Thoracic aorta (tissue), 2 donors: ENCODE measurements around the gene IWS1. TPM values are rescaled to one million over a fixed set of nuclear protein-coding genes. Genes with fewer than 3 reads are reported as not detected.

Experiments used
- ATAC-seq: fragments of 150-250 bp; one replicate; pipeline ENCODE4 v1.8.0; 2017; ENCODE audit warnings: low read depth; ENCODE audit not compliant: insufficient number of reproducible peaks, low FRiP score
- DNase-seq: peaks from one replicate; pipeline ENCODE4 v3.0.0-alpha.2; 2020; ENCODE audit warnings: low spot score
- H3K27ac ChIP-seq, 2 donors: fragments of 200-600 bp; sonication (generic); 1 replicate in 1 of 2; 2 replicates in 1 of 2; pipeline ENCODE4 v1.5.1; 2016; ENCODE audit warnings: mild to moderate bottlenecking in 2 of 2, moderate library complexity in 2 of 2
- H3K27me3 ChIP-seq: fragments of 200-600 bp; sonication (generic); replicated peaks from 2 replicates; pipeline ENCODE4 v1.6.0; 2016; ENCODE audit warnings: mild to moderate bottlenecking; ENCODE audit not compliant: insufficient read depth
- H3K36me3 ChIP-seq: fragments of 200-600 bp; sonication (generic); one replicate; pipeline ENCODE4 v1.5.1; 2016
- H3K4me1 ChIP-seq, 2 donors: fragments of 200-600 bp; sonication (generic); 1 replicate in 1 of 2; 2 replicates in 1 of 2; pipeline versions ENCODE4 v1.5.1 to v1.6.0; 2016; ENCODE audit warnings: low read depth in 2 of 2, mild to moderate bottlenecking in 1 of 2; ENCODE audit not compliant: control insufficient read depth in 1 of 2
- H3K4me3 ChIP-seq: fragments of 200-600 bp; sonication (generic); 2 replicates; pipeline ENCODE4 v1.5.1; 2016; ENCODE audit warnings: mild to moderate bottlenecking
- H3K9me3 ChIP-seq: fragments of 200-600 bp; sonication (generic); 2 replicates; pipeline ENCODE4 v1.5.1; 2016
- CTCF ChIP-seq: fragments of 200-600 bp; sonication (generic); IDR thresholded peaks from one replicate; pipeline ENCODE4 v1.5.1; 2019; ENCODE audit warnings: antibody characterized with exemption
- total RNA-seq, 2 donors: library from RNA; depleted of rRNA; stranded (reverse); fragments of >200 nt; gene quantifications; one replicate each; pipeline versions ENCODE4 v1.1.0 to v1.2.3, GENCODE V29; 2016

IWS1 gene
- total RNA-seq, 2 donors from 2014 or later, result 43.2 to 54.0 TPM

- H3K36me3 ChIP-seq, result no peaks in the 10 kb centered on the region
- ATAC-seq (no peak), DNase-seq (no peak)
- H3K4me3 ChIP-seq, result no peak overlapping the region
- no peaks in the 10 kb centered on the region for H3K27me3 ChIP-seq
- peaks cover 10% of the 10 kb centered on the region for H3K9me3 ChIP-seq
- H3K4me1 ChIP-seq, result no peaks in the 10 kb centered on the region
- no peak overlapping the region for H3K27ac ChIP-seq
- TF ChIP-seq CTCF, result no peak
Observed at GRCh38 chr2:127437781-127438726, 88.2 kb downstream of the IWS1 start.

GRCh38 chr2:127437056-127437455 is 89.2 kb downstream of the IWS1 start:
- Histone ChIP-seq H3K9me3 (peaks cover 10% of the 10 kb centered on the region), H3K36me3 (no peaks in the 10 kb centered on the region), H3K4me1 (no peaks in the 10 kb centered on the region), H3K27me3 (no peaks in the 10 kb centered on the region), H3K27ac (no peak overlapping the region), H3K4me3 (no peak overlapping the region)
- no peak for DNase-seq
- TF ChIP-seq CTCF, result no peak
- no peak for ATAC-seq

- no peaks in the 10 kb centered on the region for H3K4me1 ChIP-seq
- no peaks in the 10 kb centered on the region for H3K27me3 ChIP-seq
- H3K36me3 ChIP-seq, result no peaks in the 10 kb centered on the region
- no peaks in the 10 kb centered on the region for H3K9me3 ChIP-seq
- ATAC-seq (no peak), DNase-seq (no peak)
- no peak overlapping the region for H3K4me3 ChIP-seq
- H3K27ac ChIP-seq, result no peak overlapping the region
- no peak for TF ChIP-seq CTCF
Observed at GRCh38 chr2:127434515-127434914, 91.8 kb downstream of the IWS1 start.

GRCh38 chr2:127431408-127432023 is 94.8 kb downstream of the IWS1 start:
- Histone ChIP-seq H3K4me1 (no peaks in the 10 kb centered on the region), H3K27me3 (no peaks in the 10 kb centered on the region), H3K27ac (no peak overlapping the region), H3K4me3 (no peak overlapping the region), H3K9me3 (no peaks in the 10 kb centered on the region), H3K36me3 (no peaks in the 10 kb centered on the region)
- ATAC-seq (no peak), DNase-seq (no peak)
- TF ChIP-seq CTCF, result no peak

Other genes with a start within 250 kb of the IWS1 start
- gene ERCC3, start 232.3 kb downstream of the IWS1 start, total RNA-seq, result 10 to 100 TPM; 36.7 to 63.7 TPM
- gene MAP3K2, start 138.5 kb downstream of the IWS1 start, total RNA-seq, result 100 to 1,000 TPM in 1 of 2 donors, 10 to 100 TPM in 1; 67.9 to 107 TPM
- not detected for gene PROC, start 108.1 kb downstream of the IWS1 start, total RNA-seq
- gene MYO7B, start 9.2 kb upstream of the IWS1 start, total RNA-seq, result under 1 TPM; 0.14 to 0.78 TPM
- gene GPR17, start 119.7 kb upstream of the IWS1 start, total RNA-seq, result not detected
- 100 to 1,000 TPM; 177 to 246 TPM for gene LIMS2, start 149.0 kb upstream of the IWS1 start, total RNA-seq
- gene SFT2D3, start 175.0 kb upstream of the IWS1 start, total RNA-seq, result 1 to 10 TPM; 7.1 to 9.5 TPM